Measurements from ENCODE around the gene HMCN1. TPM values are rescaled to one million over a fixed set of nuclear protein-coding genes. Genes with fewer than 3 reads are reported as not detected.
"Not testable (repeated sequence)": the region's sequence is repeated elsewhere in the genome, so short reads cannot be mapped to it uniquely, and the experiment has no call there.

Gene HMCN1
- polyA plus RNA-seq, 2 donors = 0.83 to 1.9 TPM

DNA sequence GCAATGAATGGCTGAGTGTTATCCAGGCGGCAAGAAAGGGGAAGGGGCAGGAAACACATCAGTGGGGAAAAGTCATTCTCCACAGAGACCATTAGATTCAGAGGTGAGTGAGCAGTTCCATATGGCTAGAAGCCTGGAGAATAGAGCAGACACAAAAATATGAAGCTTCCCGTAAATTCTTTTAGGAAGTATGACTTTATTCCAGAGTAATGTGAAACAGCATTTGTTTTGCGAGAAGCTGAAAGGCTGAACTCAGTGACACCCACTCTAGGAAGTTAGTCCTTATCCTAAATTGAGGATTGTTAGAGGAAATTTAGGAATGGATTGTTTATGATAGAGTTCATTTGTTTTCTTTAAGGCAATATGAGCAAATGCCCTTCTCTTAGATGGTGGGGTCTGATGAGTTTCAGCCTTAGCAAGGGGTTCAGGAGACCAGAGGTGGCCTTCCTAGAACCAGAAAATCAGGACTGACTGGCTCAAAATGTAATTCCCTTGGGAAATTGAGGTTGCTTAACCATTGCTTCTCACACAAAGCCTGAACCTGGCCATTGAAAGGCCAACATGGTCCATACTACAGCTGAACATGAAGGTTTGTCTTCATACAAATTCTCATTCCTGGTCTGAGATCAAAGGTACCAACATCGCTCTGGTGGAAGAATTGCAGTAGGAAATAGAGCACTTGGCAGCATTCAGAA, 473.3 kb downstream of the HMCN1 start:
- WGBS, 2 donors = 88 to 90% methylated on average over 4 of the region's 4 CpGs
- H3K27me3 ChIP-seq (ENCODE audit: control insufficient read depth in 1 of 2, insufficient read depth in 2 of 2, low read length in 2 of 2) = no peaks in the 10 kb centered on the region
- no peaks in the 10 kb centered on the region for H3K36me3 ChIP-seq (ENCODE audit: control insufficient read depth in 2 of 2, insufficient read depth in 2 of 2, low read length in 1 of 2)
- H3K9me3 ChIP-seq (ENCODE audit: control insufficient read depth in 2 of 2, insufficient read depth in 1 of 2, low read depth in 1 of 2, low read length in 1 of 2) = no peaks in the 10 kb centered on the region
- no peaks in the 10 kb centered on the region for H3K4me1 ChIP-seq (ENCODE audit: control insufficient read depth in 2 of 2, insufficient read depth in 2 of 2, low read length in 1 of 2)
- no peak overlapping the region for H3K4me3 ChIP-seq (ENCODE audit: low read depth in 1 of 2, low read length in 2 of 2)
- H3K27ac ChIP-seq (ENCODE audit: low read depth in 2 of 2, low read length in 1 of 2) = no peak overlapping the region

DNA sequence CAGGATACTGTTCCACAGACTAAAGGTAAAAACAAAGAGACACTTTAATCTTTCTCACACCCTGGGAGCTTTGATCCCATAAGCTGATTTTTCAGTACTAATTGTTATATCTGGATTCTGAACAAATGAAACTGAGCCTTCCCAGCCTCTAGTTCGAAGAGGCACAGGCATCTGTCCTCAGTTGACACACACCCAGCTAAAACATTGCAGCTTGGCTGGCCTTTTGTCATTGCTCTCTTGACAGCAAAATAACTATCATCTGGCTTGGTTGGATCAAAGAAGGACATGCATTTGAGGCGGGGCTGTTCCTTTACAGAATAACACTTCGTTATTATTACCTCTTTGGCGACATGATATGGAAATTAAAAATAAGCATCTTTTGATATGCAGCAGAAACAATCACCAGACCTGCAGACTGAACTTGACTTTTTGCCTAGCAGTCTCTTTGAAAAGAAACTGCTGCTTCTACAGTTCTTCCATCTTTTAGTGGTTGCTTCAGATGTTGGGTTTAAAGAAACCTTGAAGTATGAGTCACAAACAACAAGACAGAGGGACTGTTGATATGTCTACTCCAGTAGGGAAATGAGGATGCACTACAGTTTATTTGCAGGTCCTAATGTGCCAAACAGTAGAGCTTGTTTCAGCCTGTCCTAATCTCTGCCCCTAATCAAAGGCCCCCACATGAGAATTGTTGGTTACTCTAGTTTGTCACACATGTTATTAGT, 474.4 kb downstream of the HMCN1 start:
- no peaks in the 10 kb centered on the region for H3K9me3 ChIP-seq (ENCODE audit: control insufficient read depth in 2 of 2, insufficient read depth in 1 of 2, low read depth in 1 of 2, low read length in 1 of 2)
- no peaks in the 10 kb centered on the region for H3K27me3 ChIP-seq (ENCODE audit: control insufficient read depth in 1 of 2, insufficient read depth in 2 of 2, low read length in 2 of 2)
- WGBS, 2 donors = 61% methylated on average over 4 of the region's 4 CpGs
- H3K36me3 ChIP-seq (ENCODE audit: control insufficient read depth in 2 of 2, insufficient read depth in 2 of 2, low read length in 1 of 2) = no peaks in the 10 kb centered on the region
- H3K27ac ChIP-seq (ENCODE audit: low read depth in 2 of 2, low read length in 1 of 2) = no peak overlapping the region
- no peaks in the 10 kb centered on the region for H3K4me1 ChIP-seq (ENCODE audit: control insufficient read depth in 2 of 2, insufficient read depth in 2 of 2, low read length in 1 of 2)
- no peak overlapping the region for H3K4me3 ChIP-seq (ENCODE audit: low read depth in 1 of 2, low read length in 2 of 2)

DNA sequence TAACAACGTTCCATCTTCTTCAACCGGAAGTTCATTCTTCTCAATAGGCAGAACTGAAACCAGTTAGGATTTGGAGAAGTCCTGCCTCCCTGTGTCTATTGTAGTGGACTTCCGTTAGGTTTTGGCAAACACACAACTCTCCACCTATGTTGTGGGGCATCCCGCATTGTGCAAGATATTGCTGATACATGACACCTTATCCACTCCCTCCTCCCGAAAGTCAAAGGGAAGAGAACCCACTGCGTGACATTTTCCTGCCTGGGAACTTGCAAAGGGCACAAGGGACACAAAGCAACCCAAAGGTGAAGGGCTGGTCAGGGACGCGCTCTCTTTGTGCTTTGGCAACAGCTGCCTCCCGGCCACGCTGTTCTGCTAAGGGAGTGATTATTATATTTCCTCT, 476.1 kb downstream of the HMCN1 start:
- Histone ChIP-seq H3K36me3 (ENCODE audit: control insufficient read depth in 2 of 2, insufficient read depth in 2 of 2, low read length in 1 of 2) (no peaks in the 10 kb centered on the region), H3K9me3 (ENCODE audit: control insufficient read depth in 2 of 2, insufficient read depth in 1 of 2, low read depth in 1 of 2, low read length in 1 of 2) (no peaks in the 10 kb centered on the region), H3K4me3 (ENCODE audit: low read depth in 1 of 2, low read length in 2 of 2) (no peak overlapping the region), H3K27me3 (ENCODE audit: control insufficient read depth in 1 of 2, insufficient read depth in 2 of 2, low read length in 2 of 2) (no peaks in the 10 kb centered on the region), H3K4me1 (ENCODE audit: control insufficient read depth in 2 of 2, insufficient read depth in 2 of 2, low read length in 1 of 2) (no peaks in the 10 kb centered on the region), H3K27ac (ENCODE audit: low read depth in 2 of 2, low read length in 1 of 2) (no peak overlapping the region)
- WGBS, 2 donors = 82 to 84% methylated on average over 10 of the region's 10 CpGs

DNA sequence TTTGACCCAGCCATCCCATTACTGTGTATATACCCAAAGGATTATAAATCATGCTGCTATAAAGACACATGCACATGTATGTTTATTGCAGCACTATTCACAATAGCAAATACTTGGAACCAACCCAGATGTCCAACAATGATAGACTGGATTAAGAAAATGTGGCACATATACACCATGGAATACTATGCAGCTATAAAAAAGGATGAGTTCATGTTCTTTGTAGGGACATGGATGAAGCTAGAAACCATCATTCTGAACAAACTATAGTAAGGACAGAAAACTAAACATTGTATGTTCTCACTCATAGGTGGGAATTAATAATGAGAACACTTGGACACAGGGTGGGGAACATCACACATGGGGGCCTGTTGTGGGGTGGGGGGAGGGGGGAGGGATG, 477.4 kb downstream of the HMCN1 start:
- H3K9me3 ChIP-seq (ENCODE audit: control insufficient read depth in 2 of 2, insufficient read depth in 1 of 2, low read depth in 1 of 2, low read length in 1 of 2); H3K27me3 ChIP-seq (ENCODE audit: control insufficient read depth in 1 of 2, insufficient read depth in 2 of 2, low read length in 2 of 2); H3K4me3 ChIP-seq (ENCODE audit: low read depth in 1 of 2, low read length in 2 of 2); H3K36me3 ChIP-seq (ENCODE audit: control insufficient read depth in 2 of 2, insufficient read depth in 2 of 2, low read length in 1 of 2); H3K4me1 ChIP-seq (ENCODE audit: control insufficient read depth in 2 of 2, insufficient read depth in 2 of 2, low read length in 1 of 2); H3K27ac ChIP-seq (ENCODE audit: low read depth in 2 of 2, low read length in 1 of 2): not testable (repeated sequence)

DNA sequence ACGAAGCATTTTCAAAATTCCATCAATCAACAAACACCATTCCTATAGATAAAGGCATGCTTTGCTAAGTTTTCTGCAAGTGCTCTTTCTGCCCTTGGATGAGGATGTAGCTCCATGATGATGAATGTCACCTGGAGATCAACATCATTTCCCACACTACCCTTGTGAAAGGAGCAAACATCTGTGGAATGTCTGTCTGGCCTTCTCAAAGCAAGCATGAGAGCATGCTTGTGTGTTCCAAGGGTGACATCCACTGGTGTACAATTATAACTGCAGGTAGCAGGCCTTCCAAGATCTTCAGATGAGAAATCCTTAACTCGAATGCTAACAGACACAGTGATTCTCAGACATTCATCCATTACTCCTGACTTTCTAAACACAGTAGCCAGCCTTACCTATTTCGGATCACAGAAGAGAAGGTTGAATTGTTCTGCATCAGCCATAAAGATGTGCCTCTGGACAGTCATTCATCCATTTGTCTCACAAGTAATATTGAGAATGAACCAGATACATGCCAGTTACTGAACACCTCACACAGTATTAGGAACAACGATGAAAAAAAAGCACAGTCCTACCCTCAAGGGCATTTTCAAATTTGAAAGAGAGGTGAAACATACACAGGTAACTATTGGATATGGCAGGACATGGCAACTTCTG, 478.5 kb downstream of the HMCN1 start:
- WGBS, 2 donors = 31% methylated on average over 4 of the region's 4 CpGs
- Histone ChIP-seq H3K36me3 (ENCODE audit: control insufficient read depth in 2 of 2, insufficient read depth in 2 of 2, low read length in 1 of 2) (no peaks in the 10 kb centered on the region), H3K27ac (ENCODE audit: low read depth in 2 of 2, low read length in 1 of 2) (no peak overlapping the region), H3K4me3 (ENCODE audit: low read depth in 1 of 2, low read length in 2 of 2) (no peak overlapping the region), H3K9me3 (ENCODE audit: control insufficient read depth in 2 of 2, insufficient read depth in 1 of 2, low read depth in 1 of 2, low read length in 1 of 2) (no peaks in the 10 kb centered on the region), H3K27me3 (ENCODE audit: control insufficient read depth in 1 of 2, insufficient read depth in 2 of 2, low read length in 2 of 2) (no peaks in the 10 kb centered on the region), H3K4me1 (ENCODE audit: control insufficient read depth in 2 of 2, insufficient read depth in 2 of 2, low read length in 1 of 2) (no peaks in the 10 kb centered on the region)

DNA sequence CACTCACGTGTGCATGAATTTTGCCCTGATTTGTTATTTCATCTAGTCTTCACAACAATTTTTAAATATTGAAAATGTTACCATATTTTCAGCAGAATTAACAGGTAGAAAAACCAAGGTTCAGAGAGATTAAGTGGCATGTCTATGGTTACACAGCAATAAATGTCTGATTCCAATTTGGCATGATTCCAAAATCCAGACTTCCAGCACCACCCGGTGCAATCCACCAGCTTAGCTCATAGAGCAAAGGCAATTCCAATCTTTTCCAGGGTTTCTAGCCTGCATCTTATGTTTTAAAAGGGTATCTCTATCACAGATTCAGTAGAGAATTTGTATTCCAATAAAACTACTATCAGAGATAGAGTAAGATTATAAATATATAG, 479.0 kb downstream of the HMCN1 start:
- no peaks in the 10 kb centered on the region for H3K9me3 ChIP-seq (ENCODE audit: control insufficient read depth in 2 of 2, insufficient read depth in 1 of 2, low read depth in 1 of 2, low read length in 1 of 2)
- H3K27ac ChIP-seq (ENCODE audit: low read depth in 2 of 2, low read length in 1 of 2) = no peak overlapping the region
- no peaks in the 10 kb centered on the region for H3K27me3 ChIP-seq (ENCODE audit: control insufficient read depth in 1 of 2, insufficient read depth in 2 of 2, low read length in 2 of 2)
- H3K4me1 ChIP-seq (ENCODE audit: control insufficient read depth in 2 of 2, insufficient read depth in 2 of 2, low read length in 1 of 2) = no peaks in the 10 kb centered on the region
- H3K4me3 ChIP-seq (ENCODE audit: low read depth in 1 of 2, low read length in 2 of 2) = no peak overlapping the region
- no peaks in the 10 kb centered on the region for H3K36me3 ChIP-seq (ENCODE audit: control insufficient read depth in 2 of 2, insufficient read depth in 2 of 2, low read length in 1 of 2)
- WGBS, 2 donors = 52 to 61% methylated on average over 2 of the region's 2 CpGs

DNA sequence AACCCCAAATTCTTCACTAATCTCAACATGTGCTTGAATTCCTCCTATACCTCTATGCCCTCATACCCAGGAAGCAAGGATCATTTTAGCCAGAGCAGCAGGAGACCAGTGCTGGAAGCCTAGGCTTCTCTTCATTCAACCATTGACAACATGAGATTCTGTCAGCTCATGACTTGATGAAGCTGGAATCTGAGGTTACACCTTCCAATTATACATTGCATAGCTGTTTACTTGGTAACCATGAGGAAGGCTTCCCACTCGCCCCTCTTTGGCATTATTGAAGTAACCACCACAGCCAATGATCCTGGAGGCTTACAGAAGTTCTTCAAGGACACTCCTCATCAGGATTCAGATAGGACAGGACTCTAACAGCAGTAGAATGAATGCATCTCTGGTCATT, 480.6 kb downstream of the HMCN1 start:
- H3K27ac ChIP-seq (ENCODE audit: low read depth in 2 of 2, low read length in 1 of 2) = no peak overlapping the region
- no peak overlapping the region for H3K4me3 ChIP-seq (ENCODE audit: low read depth in 1 of 2, low read length in 2 of 2)
- no peaks in the 10 kb centered on the region for H3K9me3 ChIP-seq (ENCODE audit: control insufficient read depth in 2 of 2, insufficient read depth in 1 of 2, low read depth in 1 of 2, low read length in 1 of 2)
- H3K27me3 ChIP-seq (ENCODE audit: control insufficient read depth in 1 of 2, insufficient read depth in 2 of 2, low read length in 2 of 2) = no peaks in the 10 kb centered on the region
- 67 to 78% methylated on average over 1 of the region's 1 CpG for WGBS, 2 donors
- H3K4me1 ChIP-seq (ENCODE audit: control insufficient read depth in 2 of 2, insufficient read depth in 2 of 2, low read length in 1 of 2) = no peaks in the 10 kb centered on the region
- no peaks in the 10 kb centered on the region for H3K36me3 ChIP-seq (ENCODE audit: control insufficient read depth in 2 of 2, insufficient read depth in 2 of 2, low read length in 1 of 2)

DNA sequence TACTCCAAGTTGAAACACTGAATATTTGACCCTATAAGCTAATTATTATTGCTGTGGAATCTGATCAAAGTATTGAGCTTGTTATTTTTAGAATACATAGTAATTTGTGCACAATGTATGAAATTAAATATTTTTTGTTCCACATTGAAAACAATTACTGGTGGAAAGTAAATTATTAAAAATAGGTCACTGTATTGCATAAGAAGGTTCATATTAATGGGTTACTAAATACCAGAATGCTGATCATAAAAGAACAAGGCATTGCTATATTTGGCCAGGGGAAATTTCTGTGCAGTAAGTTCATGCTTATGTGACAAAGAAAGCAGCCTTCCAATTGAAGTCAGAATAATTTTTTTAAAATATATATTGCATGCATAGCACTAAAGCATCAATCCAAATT, 481.4 kb downstream of the HMCN1 start:
- Histone ChIP-seq H3K4me3 (ENCODE audit: low read depth in 1 of 2, low read length in 2 of 2) (no peak overlapping the region), H3K4me1 (ENCODE audit: control insufficient read depth in 2 of 2, insufficient read depth in 2 of 2, low read length in 1 of 2) (no peaks in the 10 kb centered on the region), H3K36me3 (ENCODE audit: control insufficient read depth in 2 of 2, insufficient read depth in 2 of 2, low read length in 1 of 2) (no peaks in the 10 kb centered on the region), H3K9me3 (ENCODE audit: control insufficient read depth in 2 of 2, insufficient read depth in 1 of 2, low read depth in 1 of 2, low read length in 1 of 2) (no peaks in the 10 kb centered on the region), H3K27ac (ENCODE audit: low read depth in 2 of 2, low read length in 1 of 2) (no peak overlapping the region), H3K27me3 (ENCODE audit: control insufficient read depth in 1 of 2, insufficient read depth in 2 of 2, low read length in 2 of 2) (no peaks in the 10 kb centered on the region)

DNA sequence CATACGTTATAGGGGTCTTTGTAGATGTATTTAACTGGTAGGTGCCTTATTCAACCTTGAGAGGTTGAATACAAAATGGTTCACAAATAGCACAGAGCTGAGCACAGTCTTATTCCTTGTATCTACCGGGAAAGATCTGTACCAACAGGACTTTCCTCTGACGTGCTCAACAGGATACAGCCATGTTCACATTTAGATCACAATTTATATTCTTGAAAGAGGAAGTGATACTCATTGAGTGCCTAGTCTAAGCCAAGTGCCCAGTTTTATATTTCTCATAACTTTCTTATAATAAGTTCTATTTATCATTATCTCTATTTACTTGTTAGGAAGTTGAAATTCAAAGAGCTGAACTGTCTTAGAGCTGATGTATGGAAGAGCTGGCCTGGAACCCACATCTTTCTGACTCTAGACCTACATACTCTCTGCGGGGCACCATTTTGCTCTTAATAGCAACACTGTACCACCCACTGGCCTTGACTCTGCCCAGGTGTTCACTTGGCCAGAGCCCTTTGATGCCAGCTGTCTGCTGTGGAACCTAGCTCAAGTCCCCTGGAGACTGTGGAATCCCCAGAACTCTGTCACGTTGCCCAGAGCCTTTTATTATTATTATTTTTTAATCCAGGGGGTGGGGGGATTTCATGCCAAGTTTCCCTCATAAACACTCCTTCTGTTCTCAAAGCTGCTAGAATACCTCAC, 484.6 kb downstream of the HMCN1 start:
- no peak overlapping the region for H3K4me3 ChIP-seq (ENCODE audit: low read depth in 1 of 2, low read length in 2 of 2)
- no peaks in the 10 kb centered on the region for H3K27me3 ChIP-seq (ENCODE audit: control insufficient read depth in 1 of 2, insufficient read depth in 2 of 2, low read length in 2 of 2)
- 73 to 77% methylated on average over 5 of the region's 5 CpGs for WGBS, 2 donors

More for the DNA sequence above, 484.6 kb downstream of the HMCN1 start:
- Histone ChIP-seq H3K27ac (ENCODE audit: low read depth in 2 of 2, low read length in 1 of 2) (no peak overlapping the region), H3K9me3 (ENCODE audit: control insufficient read depth in 2 of 2, insufficient read depth in 1 of 2, low read depth in 1 of 2, low read length in 1 of 2) (no peaks in the 10 kb centered on the region), H3K4me1 (ENCODE audit: control insufficient read depth in 2 of 2, insufficient read depth in 2 of 2, low read length in 1 of 2) (no peaks in the 10 kb centered on the region), H3K36me3 (ENCODE audit: control insufficient read depth in 2 of 2, insufficient read depth in 2 of 2, low read length in 1 of 2) (no peaks in the 10 kb centered on the region)
